T-helper 22 cell (primary cell): Measurements from ENCODE around the gene KIFC3.
"Not testable (repeated sequence)": the region's sequence is repeated elsewhere in the genome, so short reads cannot be mapped to it uniquely, and the experiment has no call there.

Experiments used
- DNase-seq: peaks from one replicate; pipeline ENCODE4 v3.0.0-alpha.2; 2020; ENCODE audit warnings: low read depth

The KIFC3 gene

GRCh38 chr16:57722651-57723050 lies 79.6 kb downstream of the KIFC3 start:
- no peak for DNase-seq

- no peak for DNase-seq
Observed at GRCh38 chr16:57722210-57722499, 80.1 kb downstream of the KIFC3 start.

GRCh38 chr16:57721356-57722209 lies 80.7 kb downstream of the KIFC3 start:
- no peak for DNase-seq

GRCh38 chr16:57720142-57720575 lies 82.1 kb downstream of the KIFC3 start:
- no peak for DNase-seq

GRCh38 chr16:57714047-57714446 lies 88.2 kb downstream of the KIFC3 start:
- no peak for DNase-seq

- no peak for DNase-seq
Observed at GRCh38 chr16:57713596-57713995, 88.7 kb downstream of the KIFC3 start.

- not testable (repeated sequence) for DNase-seq
Observed at GRCh38 chr16:57712569-57712968, 89.7 kb downstream of the KIFC3 start.

GRCh38 chr16:57711993-57712392 lies 90.3 kb downstream of the KIFC3 start:
- no peak for DNase-seq

- no peak for DNase-seq
Observed at GRCh38 chr16:57711346-57711745, 90.9 kb downstream of the KIFC3 start.

- no peak for DNase-seq
Observed at GRCh38 chr16:57709663-57710062, 92.6 kb downstream of the KIFC3 start.
